ENCODE data around the gene PHF21A.

DNA sequence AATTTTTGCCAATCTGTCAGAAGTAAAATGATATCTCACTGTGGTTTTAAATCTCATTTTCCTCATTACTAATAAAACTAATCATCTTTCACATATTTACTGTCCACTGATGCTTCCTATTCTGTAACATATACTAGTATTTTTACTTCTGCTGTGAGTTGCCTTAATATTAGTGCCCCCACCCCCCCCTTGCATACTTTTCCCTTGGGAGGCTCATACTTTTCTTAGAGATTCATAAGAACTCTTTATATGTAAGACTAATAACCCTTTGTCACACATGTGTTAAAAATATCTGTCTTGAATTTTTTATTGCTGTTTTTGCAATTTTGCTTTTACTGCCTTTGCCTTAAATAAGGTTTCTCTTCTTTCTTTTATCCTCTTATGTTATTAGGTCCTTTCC is 87.2 kb downstream of the PHF21A start:
- TF ChIP-seq, protein P1, sequence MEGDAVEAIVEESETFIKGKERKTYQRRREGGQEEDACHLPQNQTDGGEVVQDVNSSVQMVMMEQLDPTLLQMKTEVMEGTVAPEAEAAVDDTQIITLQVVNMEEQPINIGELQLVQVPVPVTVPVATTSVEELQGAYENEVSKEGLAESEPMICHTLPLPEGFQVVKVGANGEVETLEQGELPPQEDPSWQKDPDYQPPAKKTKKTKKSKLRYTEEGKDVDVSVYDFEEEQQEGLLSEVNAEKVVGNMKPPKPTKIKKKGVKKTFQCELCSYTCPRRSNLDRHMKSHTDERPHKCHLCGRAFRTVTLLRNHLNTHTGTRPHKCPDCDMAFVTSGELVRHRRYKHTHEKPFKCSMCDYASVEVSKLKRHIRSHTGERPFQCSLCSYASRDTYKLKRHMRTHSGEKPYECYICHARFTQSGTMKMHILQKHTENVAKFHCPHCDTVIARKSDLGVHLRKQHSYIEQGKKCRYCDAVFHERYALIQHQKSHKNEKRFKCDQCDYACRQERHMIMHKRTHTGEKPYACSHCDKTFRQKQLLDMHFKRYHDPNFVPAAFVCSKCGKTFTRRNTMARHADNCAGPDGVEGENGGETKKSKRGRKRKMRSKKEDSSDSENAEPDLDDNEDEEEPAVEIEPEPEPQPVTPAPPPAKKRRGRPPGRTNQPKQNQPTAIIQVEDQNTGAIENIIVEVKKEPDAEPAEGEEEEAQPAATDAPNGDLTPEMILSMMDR (IDR thresholded peaks at IDR 0.05), result no peak
- no peak for TF ChIP-seq EZH2 (IDR thresholded peaks at IDR 0.05)
- no peak for TF ChIP-seq EZH2phosphoT487 (IDR thresholded peaks at IDR 0.05)

All from neural progenitor cell (in vitro differentiated cells).